Left hindlimb (tissue), 1 donor: ENCODE measurements around the gene HHLA2.

Experiments used
- DNase-seq: peaks from one replicate; pipeline ENCODE4 v3.0.0-alpha.2; 2018

HHLA2 gene

GRCh38 chr3:108300103-108300849 lies 3.9 kb downstream of the HHLA2 start:
- DNase-seq, result no peak

GRCh38 chr3:108301695-108302404 lies 5.5 kb downstream of the HHLA2 start:
- no peak for DNase-seq

GRCh38 chr3:108302570-108302969 lies 6.2 kb downstream of the HHLA2 start:
- no peak for DNase-seq

DNA sequence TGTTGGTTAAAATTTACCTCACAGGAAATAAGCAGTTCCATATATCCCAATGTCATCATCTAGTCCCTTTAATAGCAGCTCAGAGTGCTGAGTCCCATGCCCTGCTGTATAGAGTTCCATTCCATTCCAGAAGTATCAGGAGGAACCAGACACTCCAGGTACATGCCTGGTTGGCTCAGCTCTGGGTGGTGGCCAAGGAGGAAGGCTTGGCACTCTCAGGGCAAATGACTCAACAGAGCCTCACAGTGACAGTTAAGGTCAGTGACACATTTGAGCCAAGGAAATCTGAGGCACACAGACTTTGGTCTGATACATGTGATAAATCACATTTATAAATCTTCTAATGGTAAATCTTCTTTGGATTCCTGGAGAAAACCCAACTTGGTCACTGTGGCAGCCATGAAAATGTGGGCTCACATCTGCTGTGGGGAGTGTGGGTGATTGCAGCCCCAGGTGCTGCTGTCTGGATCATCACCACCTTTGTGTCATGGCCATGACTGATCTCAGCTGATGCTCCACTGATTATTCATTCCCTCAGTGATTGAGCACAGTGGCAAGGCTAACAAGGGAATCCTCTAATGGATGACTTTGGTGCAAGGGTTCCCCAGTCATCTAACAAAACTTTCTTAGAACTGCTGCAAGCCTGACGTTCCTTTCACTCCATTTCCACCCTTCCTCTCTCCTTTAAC lies 9.3 kb downstream of the HHLA2 start:
- no peak for DNase-seq

DNA sequence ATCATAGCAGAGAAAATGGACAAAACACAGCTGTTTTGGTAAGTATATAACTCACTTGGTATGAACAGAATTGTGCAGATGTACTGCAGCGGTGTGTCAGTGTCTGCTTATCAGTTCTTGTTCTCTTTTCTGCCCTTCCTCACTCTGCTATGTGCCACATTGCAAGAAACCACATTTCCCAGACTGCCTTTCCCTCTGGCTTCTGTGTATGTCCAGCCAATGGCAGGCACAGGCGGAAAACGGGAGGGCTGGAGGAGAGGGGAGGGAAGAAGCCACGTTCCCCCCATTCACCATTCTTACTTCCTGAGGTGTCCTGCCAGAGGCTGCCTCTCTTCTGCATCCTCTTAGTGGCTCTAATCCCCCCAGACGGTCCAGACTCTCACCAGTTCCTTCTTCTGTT lies 15.4 kb downstream of the HHLA2 start:
- DNase-seq, result no peak

DNA sequence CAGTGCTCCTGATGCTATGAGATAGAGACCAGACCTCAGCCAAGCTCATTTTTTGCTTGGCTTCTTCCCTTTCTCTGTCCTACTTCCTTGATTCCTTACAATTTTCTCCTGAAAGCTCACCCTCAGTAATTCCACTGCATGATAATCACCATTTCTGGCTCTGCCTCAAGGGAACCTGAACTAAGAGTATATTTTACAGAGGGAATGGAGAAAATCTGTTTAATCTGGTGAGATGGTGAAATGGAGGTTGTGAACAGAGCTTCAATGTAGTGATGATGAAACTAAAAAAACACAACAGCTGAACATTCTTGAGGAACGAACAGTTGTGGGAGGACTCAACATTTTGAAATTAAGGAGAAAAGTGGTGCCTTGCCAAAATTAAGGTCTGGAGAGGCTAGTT lies 16.3 kb downstream of the HHLA2 start:
- DNase-seq, result no peak

DNA sequence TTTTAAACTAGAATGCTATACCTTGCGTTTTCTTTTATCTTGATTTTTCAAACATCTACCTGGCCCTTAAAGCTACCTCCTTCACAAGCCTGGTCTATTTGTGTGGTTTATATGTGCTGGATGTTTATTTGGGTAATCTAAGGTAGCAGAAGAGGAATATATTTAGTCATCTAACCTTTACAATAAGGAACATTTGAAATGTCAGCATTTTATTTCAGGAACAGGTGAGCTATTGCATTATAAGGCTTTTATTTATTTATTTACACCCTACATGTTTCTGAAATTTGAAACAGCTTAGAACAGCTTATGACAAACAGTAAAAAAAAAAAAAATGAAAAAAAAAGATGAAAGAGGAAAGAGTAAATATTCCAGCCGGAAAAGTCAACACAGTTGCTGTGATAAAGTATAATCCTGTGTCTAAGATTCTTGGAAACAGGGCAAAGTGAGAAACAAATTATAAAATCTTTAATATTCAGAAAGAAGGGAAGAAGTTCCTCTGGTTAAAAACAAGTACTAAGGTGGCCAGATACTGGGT lies 19.5 kb downstream of the HHLA2 start:
- no peak for DNase-seq

- DNase-seq, result no peak
These were observed 23.2 kb downstream of the HHLA2 start for GRCh38 chr3:108319428-108320082.

DNA sequence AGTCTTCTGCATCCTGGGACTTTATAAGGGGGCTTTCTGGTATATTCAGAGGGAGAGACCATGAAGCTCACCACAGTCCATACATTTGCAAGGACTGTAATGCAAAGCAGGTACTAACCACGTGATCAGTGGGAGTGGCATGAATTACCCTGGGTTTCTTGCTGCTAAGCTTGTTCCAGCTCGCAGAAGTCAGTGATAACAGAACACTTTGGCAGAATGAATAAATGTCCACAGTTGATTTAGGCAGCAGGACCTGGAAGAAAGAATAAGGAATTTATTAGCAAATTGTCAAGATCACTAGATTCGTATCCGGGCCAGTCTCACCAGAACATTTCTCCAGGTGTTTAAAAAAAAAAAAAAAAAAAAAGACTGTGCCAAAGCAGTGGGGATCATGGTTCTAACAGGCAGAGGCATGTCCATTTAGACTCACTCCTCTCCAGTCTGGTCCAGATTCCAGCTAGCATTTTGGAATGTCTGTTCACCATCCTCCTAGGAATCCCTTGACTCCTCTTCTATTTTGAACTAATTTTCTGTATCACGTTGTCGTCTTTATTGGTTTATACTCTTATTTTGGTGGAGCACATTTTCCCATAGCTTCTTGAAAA lies 24.5 kb downstream of the HHLA2 start:
- DNase-seq, result no peak

DNA sequence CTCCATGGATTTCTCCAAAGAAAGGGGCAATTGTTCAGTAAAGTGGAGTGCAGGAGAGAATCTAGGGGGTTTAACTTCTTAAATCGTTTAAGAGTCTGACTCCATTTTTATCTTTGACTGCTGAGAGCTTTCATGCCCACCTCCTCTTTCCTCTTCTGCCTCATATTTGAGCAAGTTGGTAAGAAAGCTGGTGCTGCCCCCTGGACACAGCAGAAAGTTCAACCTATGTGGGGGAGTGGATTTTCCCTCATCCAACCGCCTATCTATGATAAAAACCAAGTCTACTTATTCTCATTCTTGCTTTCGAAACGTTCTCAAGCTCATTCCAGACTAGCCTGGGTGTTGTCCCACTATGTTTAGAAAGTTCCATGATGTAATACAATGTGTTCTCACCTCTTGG lies 26.0 kb downstream of the HHLA2 start:
- DNase-seq, result no peak

DNA sequence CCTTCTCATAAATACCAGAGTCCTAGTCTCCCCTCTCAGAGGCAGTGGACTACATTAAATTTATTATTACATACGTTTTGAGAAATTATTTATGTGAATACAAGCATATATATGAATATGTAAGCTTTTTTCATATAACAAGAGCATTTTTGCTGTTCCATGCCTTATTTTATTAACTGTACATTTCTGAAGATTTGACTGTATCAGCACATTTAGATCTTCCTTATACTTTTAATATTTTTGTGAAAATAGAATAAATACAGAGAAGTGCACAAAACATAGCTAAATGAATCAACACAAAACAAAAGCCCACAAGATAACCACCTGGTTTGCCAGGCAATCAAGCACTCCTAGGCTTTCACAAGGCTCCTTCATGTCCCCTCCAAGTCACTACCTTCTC lies 27.8 kb downstream of the HHLA2 start:
- no peak for DNase-seq

DNA sequence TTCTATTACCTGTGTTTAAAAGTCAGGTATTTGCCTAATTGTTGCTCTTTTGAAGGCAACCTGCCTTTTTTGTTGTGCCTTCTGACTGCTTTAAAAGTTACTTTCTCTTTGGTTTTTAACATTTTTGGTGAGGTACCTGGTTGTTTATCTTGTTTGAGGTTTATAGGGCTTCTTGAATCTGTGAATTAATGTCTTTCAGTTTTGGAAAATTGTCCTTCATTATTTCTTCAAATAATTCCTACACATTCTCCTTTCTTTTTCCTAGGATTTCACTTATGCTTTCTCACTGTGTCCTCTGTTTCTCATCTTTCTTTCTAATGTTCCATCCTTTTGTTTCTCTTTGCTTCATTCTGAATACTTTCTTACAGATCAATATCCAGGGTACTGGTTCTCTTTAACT lies 30.8 kb downstream of the HHLA2 start:
- DNase-seq, result no peak

DNA sequence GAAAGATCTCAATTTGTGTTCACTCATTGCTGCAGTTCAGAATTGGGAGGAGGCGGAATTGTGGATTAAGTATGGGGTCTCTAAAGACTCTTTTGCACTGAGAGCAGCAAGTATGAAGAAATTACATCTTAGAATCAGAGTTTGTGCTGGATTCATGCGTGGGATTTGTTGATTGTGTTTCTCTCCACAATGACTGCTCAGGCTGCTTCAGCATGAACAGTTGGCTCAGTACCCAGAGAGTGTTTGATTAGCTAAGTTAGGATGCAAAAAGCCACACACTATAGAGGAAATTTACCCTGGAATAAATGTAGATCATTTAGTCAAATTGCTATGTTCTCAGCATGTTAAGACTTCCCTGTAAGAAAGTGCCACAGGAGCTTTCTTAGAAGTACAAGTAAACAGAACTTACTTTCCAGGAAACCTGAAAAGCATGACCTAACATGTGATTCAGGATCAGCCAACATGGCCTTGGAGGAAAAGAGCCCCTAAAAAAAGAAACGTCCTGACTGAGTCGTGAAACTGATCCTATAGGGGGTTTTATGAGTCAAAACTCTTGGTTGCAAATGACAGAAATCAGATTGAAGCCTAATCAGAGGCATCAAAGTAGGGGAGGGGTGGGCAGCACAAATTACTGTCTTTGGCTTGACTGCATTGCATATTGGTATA lies 32.6 kb downstream of the HHLA2 start:
- no peak for DNase-seq

DNA sequence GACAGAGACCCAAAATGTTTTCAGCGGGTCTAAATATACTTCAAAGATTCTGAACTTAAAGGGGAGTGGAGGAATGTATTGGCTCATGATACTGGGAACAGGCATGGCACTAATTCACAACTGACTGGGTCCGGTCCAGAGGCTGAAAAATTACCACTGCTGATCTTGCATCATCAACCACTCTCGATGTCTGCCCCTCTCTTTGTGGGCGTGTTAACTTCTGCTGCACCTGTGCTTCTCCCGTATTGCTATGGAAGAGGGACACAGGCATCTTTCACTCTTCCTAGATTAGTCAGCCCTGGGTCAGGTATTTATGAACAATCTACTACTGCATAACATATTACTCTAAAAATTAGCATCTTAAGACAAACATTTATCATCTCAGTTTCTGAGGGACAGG lies 33.2 kb downstream of the HHLA2 start:
- DNase-seq, result no peak

DNA sequence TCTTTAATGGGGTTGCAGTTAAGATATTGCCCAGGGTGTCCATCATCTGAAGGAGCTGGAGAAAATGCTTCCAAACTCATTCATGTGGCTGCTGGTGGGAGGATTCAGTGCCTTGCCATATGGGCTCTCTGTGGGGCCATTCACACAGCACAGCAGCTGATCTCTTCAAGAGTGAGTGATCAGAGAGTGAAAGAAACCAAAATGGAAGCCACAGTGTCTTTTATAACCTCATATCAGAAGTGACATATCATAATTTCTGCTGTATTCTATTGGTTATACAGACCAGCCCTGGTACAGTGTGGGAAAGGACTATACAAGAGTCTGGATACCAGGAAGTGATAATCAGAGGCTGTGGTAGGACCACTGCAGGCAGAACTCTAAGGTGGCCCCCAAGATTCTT lies 33.6 kb downstream of the HHLA2 start:
- DNase-seq, result no peak

- no peak for DNase-seq
These were observed 35.4 kb downstream of the HHLA2 start for GRCh38 chr3:108331792-108332191.

DNA sequence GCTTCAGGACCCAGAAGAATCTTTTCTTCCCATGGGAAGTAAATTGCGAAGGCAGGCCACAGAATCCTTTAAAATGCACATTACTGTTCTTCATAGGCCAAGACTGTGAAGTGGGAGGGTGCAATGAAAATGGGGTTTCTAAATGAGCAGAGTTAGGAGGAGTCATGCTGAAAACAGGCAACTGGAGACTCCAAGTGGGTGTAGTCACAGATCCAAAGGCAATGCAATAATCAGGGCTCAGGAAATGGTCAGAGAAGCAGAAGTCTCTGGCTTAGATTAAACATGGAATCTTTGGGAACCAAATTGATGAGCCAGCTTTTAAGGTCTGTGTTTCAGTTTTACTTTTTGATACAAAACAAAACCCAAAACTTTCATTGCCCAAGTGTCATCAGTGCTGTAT lies 37.6 kb downstream of the HHLA2 start:
- DNase-seq, result no peak

DNA sequence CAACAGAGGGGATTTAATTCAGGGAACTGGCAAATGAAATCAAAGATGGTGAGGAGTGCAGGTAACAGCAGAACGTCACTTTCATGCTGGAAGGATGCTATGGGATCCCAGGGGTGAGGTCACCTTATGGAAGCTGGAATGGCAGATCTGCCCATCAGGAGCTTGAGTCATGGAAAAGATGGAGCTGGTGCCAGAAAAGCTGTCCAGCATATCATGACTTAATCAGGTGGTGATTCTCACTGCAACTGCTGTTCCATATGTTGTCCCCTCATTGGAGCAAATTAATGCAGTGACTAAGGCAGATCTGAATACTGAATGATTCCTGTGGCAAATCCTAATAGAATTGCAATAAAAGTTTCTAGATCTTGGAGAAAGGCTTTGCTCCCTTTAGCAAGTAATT lies 38.4 kb downstream of the HHLA2 start:
- no peak for DNase-seq

DNA sequence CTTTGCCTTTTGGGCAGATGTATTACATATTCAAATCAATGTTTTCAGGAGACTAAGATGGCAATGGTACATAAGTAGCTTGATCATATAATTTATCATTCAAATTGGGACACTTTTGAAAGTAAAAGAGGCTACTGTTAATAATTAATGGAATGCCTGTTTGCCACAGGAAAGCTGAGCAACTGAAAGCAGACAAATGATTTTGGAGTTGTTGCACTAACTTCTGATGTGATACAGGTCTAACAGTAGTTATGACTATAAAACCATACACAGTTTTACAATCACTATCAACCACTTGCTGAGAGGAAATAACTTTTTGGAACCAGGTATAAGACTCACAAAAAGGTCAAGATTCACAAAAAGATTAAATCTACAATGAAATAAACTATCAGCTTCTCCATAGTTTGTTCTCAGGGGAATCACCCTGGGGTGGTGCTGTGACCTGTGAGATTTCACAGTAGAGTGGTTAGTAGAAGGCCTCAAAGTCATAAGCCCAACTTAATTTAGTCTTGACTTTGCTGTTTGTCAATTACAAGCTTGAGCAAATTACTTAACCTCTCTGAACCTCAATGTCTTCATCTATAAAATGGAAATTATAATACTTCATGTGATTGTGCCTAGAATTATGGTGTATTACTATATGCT lies 42.7 kb downstream of the HHLA2 start:
- DNase-seq, result no peak

- DNase-seq, result no peak
These were observed 45.6 kb downstream of the HHLA2 start for GRCh38 chr3:108341911-108342310.

DNA sequence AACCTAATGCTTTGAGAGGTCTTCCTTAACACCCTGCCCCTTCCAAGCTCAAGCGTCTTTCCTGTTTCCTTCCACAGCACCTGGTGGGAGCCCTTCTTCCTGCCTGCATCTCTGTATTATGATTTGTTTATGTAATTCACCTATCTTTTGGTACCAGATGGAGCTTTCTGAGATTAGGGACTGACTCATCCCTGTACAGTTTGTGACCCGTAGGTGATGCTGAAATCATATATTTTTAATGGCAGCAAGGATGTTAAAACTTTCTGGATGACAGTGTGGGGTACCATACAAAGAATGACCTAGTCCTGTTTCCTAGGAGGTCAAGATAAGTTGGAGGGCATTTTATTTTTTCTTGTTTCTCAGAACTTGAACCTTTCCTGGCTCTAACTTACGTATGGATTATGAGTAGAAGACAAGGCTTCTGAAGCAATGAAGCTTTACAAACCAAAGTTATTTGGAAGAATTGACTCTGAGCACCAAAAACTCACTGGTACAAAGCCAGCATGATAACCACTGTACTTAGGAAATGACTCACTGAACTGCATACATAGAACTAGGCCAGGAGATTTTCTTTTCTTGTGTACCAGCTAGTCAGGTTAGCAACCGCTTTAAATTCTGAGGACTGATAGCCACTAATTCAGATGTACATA lies 46.6 kb downstream of the HHLA2 start:
- no peak for DNase-seq
